GM19467 (cell line): Measurements from ENCODE around the gene KCNV2.
A peak's percentile ranks its signal among the peaks of the same experiment; 100 is the strongest.

Experiments used
- ATAC-seq: cut with Tn5 transposase; IDR thresholded peaks from one replicate; pipeline ENCODE4 v1.9.1; 2021; ENCODE audit warnings: mild to moderate bottlenecking, moderate library complexity; ENCODE audit not compliant: unreplicated experiment

KCNV2 gene

DNA sequence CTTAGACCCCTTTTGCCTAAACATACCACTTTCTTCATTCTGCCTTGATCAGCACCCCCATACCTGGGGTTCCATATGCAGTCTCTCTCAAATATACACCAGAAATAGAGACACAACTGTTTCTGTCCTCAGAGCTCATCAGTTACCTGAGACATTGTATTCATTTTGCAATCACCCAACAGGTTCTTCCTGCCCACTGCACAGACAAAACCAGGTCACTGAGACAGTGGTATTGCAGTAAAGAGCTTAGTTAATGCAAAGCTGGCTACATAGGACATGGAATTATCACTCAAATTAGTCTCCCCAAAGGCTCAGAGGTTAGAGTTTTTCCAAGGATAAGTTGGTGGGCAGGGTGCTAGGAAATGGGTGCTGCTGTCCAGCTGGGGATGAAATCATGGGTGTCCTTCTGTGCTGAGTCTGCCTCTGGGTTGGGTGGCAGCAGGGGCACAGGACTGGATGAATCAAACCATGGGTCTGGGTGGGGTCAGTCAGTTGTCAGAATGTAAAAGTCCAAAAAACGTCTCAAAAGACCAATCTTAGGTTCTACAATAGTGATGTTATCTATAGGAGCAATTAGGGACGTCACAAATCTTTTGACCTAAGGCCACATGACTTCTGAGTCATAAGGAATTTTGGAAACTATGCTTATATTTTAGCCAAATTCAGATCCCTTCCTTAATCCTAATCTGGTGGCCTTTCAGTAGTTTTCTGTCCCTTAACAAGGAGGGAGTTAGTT lies 41.0 kb downstream of the KCNV2 start:
- no peak for ATAC-seq

DNA sequence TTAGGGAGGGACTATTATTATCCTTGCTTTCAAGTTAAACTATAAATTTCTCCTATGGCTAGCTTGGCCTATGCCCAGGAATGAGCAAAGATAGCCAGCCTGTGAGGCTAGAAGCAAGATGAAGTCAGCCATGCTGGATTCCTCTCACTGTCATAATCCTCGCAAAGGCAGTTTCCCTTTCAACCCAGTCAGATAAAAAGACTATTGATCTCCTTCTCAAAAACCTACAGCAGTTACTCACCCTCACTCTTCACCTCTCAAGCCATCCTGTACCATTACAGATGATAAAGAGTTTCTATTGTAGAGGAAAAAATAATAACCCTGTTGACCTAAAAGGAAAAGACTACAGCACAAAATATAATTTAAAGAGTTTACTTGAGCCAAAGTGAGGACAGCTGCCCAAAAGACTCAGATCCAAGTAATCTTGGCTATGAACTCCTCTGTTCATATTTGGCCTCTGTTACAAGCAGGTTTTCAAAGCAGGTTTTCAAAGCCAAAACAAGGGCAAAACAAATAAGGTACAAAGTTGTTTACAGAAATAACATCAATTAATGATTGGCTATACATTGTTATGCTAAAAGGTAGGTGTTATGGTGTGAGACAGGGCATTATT lies 41.7 kb downstream of the KCNV2 start:
- no peak for ATAC-seq

DNA sequence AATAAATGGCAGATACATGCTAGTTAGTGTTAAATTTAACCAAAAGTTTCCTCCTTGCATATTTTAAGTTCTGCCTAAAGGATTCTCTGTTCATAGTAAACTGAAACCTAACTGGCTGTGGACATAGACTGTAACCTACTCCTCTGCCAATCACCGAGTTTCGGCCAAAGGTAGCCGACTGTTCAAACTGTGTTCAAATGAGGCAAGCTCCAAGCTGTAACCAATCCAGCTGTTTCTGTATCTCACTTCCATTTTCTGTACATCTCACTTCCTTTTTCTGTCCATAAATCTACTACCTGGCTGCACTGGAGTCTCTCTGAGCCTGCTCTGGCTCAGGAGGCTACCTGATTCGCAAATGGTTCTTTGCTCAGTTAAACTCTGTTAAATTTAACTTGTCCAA lies 44.1 kb downstream of the KCNV2 start:
- peak; percentile 55 for ATAC-seq

DNA sequence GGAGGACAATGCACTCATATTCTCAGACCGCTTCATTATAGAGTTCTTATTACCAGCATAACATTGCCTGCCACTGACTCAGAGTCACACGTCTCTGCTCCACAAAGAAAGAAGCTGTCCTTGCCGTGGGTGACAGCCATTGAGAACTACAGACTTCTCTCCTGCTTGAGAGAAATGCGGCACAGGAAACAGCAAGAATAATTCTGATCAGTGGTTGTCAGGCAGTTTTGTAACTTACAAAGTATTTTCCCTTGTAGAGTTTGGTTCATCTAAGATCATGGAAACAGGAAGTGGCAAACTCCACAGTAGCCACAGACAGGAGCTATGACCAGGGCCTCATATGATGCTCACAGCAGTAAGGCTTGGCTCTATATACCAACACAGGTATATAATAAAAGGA lies 47.0 kb downstream of the KCNV2 start:
- no peak for ATAC-seq

DNA sequence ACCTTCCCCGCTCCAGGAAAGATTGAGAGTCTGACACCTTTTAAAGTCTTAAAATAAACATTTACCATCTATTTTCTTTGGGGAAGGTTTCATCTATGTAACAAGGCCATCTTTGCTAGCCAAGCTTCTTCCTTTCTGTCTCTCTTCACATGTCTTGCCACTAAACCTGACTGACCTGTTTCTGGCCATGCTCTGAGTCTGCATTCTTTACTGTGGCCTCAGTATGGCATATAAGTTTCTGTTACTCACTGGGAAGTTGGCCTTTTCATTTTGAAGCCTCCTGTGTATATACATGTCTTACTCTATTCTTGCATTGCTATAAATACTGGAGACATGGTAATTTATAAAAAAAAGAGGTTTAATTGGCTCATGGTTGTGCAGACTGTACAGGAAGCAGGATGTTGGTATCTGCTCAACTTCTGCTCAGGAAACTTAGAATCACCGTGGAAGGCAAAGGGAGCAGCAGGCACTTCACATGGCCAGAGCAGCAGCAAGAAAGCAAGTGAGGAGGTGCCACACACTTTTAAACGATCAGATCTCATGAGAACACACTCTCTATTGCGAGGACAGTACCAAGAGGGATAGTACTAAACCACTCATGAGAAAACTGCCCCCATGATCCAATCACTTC lies 48.1 kb downstream of the KCNV2 start:
- ATAC-seq = no peak

DNA sequence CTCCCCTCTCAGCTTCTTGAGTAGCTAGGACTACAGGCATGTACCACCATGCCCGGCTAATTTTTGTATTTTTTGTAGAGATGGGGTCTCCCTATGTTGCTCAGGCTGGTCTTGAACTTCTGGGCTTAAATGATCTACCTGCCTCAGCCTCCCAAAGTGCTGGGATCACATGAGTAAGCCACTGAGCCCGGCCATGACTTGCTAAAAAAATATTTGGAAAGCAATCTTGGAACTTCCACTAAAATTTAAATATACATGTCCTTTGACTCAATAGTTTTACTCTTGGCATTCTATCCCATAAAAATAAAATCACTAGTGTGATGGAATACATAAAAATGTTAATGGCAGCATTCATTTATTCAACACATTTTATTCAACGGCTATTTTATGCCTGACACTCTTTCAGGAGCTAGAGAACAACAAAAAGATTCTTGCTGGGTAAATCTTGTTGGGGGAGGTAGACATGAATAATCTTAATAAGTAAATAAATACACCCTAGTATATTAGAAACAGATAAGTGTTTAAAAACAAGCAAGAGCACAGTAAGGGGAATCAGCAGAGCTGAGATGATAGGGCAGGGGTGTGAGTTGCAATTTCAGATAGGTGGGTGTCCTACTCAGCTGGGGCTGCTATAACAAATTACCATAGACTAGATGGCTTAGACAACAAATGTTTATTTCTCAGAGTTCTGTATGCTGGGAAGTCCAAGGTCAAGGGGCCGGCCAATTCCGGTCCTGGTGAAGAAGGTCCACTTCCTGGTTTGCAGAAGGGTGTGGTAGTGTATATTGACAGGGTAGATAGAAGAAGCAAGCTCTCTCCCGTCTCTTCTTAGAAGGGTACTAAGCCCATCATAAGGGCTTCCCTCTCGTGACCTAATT lies 50.7 kb downstream of the KCNV2 start:
- ATAC-seq = no peak

DNA sequence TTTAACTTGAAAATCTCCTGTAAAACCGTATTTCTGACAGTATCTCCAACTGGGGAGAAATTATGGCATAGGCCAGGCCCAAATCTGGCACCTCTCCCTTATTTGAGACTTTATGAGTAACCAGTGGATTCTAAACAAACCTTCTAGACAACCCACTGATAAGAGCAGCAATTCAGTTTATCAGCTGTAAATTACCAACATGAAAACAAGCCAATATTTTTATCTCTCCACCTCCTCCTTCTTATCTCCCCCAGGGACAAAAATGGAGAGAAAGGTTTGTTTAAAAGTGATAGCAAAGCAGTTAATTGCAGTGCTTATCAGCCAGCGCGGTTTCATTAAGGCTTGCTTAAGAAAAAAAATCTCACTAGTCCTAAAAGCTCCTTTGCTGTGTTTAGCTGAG lies 53.8 kb downstream of the KCNV2 start:
- no peak for ATAC-seq

DNA sequence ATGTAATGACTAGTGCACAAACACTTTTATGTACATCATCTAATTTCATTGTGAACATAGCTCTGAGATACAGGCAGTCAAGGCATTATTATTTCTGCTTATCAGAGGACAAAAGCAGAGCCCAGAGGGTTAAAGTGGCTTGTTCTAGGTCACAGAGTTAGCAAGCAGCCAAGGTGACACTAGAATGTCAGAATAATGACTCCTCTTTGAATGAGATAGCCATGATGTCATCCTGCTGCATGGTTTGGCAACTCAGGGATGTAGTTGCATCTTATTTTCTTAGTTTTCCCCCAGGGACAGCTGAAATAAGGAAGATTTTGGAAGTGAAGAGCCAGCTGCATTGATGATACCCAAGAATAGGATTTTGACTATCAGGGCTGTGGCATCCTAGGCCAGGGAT lies 54.4 kb downstream of the KCNV2 start:
- ATAC-seq = no peak

DNA sequence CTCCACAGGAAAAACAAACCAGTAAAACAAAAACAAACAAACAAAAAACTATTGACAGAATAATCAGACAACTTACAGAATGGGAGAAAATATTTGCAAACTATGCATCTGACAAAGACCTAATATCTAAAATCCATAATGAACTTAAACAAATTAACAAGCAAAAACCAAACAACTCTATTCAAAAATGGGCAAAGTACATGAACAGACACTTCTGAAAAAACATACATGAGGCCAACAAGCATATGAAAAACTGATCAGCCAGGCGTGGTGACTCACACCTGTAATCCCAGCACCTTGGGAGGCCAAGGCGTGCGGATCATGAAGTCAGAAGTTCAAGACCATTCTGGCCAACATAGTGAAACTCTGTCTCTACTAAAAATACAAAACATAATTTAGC lies 60.1 kb downstream of the KCNV2 start:
- ATAC-seq = no peak

DNA sequence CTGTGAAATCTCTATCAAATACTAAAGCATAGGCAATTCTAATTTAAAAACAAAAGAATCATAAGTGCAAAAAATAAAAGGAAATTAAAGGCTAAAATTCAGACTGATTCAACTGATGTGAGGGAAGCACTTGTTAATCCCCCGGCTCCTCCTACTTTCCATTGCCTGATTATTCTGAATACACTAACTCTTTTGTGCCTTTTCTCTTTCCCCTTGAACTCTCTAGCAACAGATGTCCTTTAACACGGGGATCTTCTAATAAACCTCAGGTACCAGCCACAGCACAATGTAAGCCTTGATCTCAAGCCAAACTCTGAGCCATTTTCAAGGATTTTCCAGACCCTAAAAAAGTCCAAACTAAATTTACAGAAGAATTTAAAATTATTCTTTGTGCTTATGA lies 61.5 kb downstream of the KCNV2 start:
- no peak for ATAC-seq
